K562 (cell line): ENCODE results near the gene RNH1. TPM values are rescaled to one million over a fixed set of nuclear protein-coding genes. Genes with fewer than 3 reads are reported as not detected.
A peak's percentile ranks its signal among the peaks of the same experiment; 100 is the strongest.

Source experiments
- BRF1 ChIP-seq: IDR thresholded peaks from 3 replicates; pipeline ENCODE4 v1.6.1; 2011; ENCODE audit warnings: borderline replicate concordance, mild to moderate bottlenecking; ENCODE audit not compliant: insufficient read length; ENCODE audit errors: extremely low read depth
- ETV5 ChIP-seq: sonication (generic); formaldehyde crosslinking; IDR thresholded peaks from 2 replicates; pipeline ENCODE4 v1.4.0; 2020; ENCODE audit warnings: low read depth, mild to moderate bottlenecking, missing genetic modification reagents
- HCFC1 ChIP-seq: IDR thresholded peaks from 2 replicates; pipeline ENCODE4 v1.6.1; 2012; ENCODE audit warnings: low read depth, low read length, improper control_type of control experiment
- OTX1 ChIP-seq: fragments of 450-650 bp; formaldehyde crosslinking; IDR thresholded peaks from 2 replicates; pipeline ENCODE4 v1.4.0; 2022; ENCODE audit warnings: mild to moderate bottlenecking
- PHB ChIP-seq: fragments of 250-450 bp; sonication (Bioruptor Pico); IDR thresholded peaks from 2 replicates; pipeline ENCODE4 v1.5.0; 2021
- POLR2G ChIP-seq: fragments of 200-400 bp; formaldehyde crosslinking; IDR thresholded peaks from 2 replicates; pipeline ENCODE4 v1.6.1; 2017; ENCODE audit warnings: low read depth, mild to moderate bottlenecking, antibody characterized with exemption, low read length, moderate library complexity
- POLR3A ChIP-seq: IDR thresholded peaks from 2 replicates; pipeline ENCODE4 v1.6.1; 2011; ENCODE audit warnings: borderline replicate concordance, mild to moderate bottlenecking, moderate library complexity; ENCODE audit not compliant: insufficient read length, insufficient read depth; ENCODE audit errors: extremely low read depth
- RERE ChIP-seq: sonication (generic); formaldehyde crosslinking; IDR thresholded peaks from 2 replicates; pipeline ENCODE4 v1.8.0; 2023; ENCODE audit warnings: missing genetic modification reagents, mild to moderate bottlenecking, borderline replicate concordance
- REST ChIP-seq, 2 experiments: fragments of 450-650 bp; formaldehyde crosslinking in 1 of 2; IDR thresholded peaks; 2 replicates each; pipeline versions ENCODE4 v1.4.0 to v1.6.1; 2014 to 2020; ENCODE audit warnings: mild to moderate bottlenecking in 2 of 2, borderline replicate concordance in 1 of 2, low read depth in 1 of 2
- TEAD2 ChIP-seq: fragments of 450-650 bp; IDR thresholded peaks from 2 replicates; pipeline ENCODE4 v1.6.1; 2016; ENCODE audit warnings: missing genetic modification characterization, control low read depth, missing compliant biosample characterization
- TOE1 ChIP-seq, 2 experiments: fragments of 450-650 bp in 1 of 2; sonication (generic) in 1 of 2; formaldehyde crosslinking in 1 of 2; IDR thresholded peaks; 2 replicates each; pipeline versions ENCODE4 v1.7.1 to v1.8.0; 2016 to 2022; ENCODE audit warnings: borderline replicate concordance in 2 of 2, mild to moderate bottlenecking in 2 of 2, antibody characterized with exemption in 1 of 2, inconsistent platforms in 1 of 2, low read depth in 1 of 2, missing genetic modification reagents in 1 of 2, moderate library complexity in 1 of 2
- ZNF239 ChIP-seq: fragments of 250-450 bp; sonication (Bioruptor Pico); IDR thresholded peaks from 2 replicates; pipeline ENCODE4 v1.4.0; 2020; ENCODE audit warnings: mild to moderate bottlenecking
- ZNF445 ChIP-seq: fragments of 250-450 bp; sonication (Bioruptor Pico); IDR thresholded peaks from 2 replicates; pipeline ENCODE4 v1.4.0; 2020; ENCODE audit warnings: low read depth, mild to moderate bottlenecking, moderate library complexity
- polyA plus RNA-seq, 8 experiments: library from polyadenylated mRNA; depleted of rRNA in 4 of 8; stranded (reverse) in 5 of 8; unstranded in 3 of 8; fragments of >200 nt; fragmentation: Nextera tagmentation in 2 of 8; fragmentation: Illumina TruSeq in 1 of 8; extraction: Ambion mirVana in 2 of 8; extraction: Trizol in 1 of 8; gene quantifications; 2 replicates each; pipeline versions ENCODE4 v1.2.1 to v1.2.3, GENCODE V29; 2011 to 2014; ENCODE audit warnings: inconsistent platforms in 1 of 8, missing spikeins in 1 of 8
- total RNA-seq, 7 experiments: library from RNA; depleted of rRNA in 6 of 7; stranded (reverse); fragments of >200 nt in 6 of 7; fragmentation: Illumina TruSeq in 2 of 7; extraction: Trizol in 2 of 7; gene quantifications; 2 replicates each; pipeline versions ENCODE4 v1.2.1 to v1.2.3, GENCODE V29; 2011 to 2021; ENCODE audit warnings: low replicate concordance in 1 of 7

The RNH1 gene
- total and polyA plus RNA-seq, 9 of the 15 experiments (the other 6 are each of a cell fraction or from before 2014, with no cell fraction given): 2.5 to 160 (median 44.3) TPM

- no peak for TF ChIP-seq REST (IDR thresholded peaks at IDR 0.05; ENCODE audit: borderline replicate concordance)
- peak; percentile 72; the same call in 1 of the 2 replicates for TF ChIP-seq REST (CRISPR knock-in tag; IDR thresholded peaks at IDR 0.05; ENCODE audit: low read depth)
- peak; percentile 15; the same call in 1 of the 2 replicates for TF ChIP-seq ZNF239 (CRISPR knock-in tag)
- no peak for TF ChIP-seq POLR3A
- TF ChIP-seq HCFC1: no peak
- peak; percentile 91; the same call in 1 of the 2 replicates for TF ChIP-seq OTX1
- no peak for TF ChIP-seq PHB (CRISPR knock-in tag)
- no peak for TF ChIP-seq TOE1 (IDR thresholded peaks at IDR 0.05; ENCODE audit: borderline replicate concordance)
- no peak for TF ChIP-seq TOE1 (CRISPR knock-in tag; IDR thresholded peaks at IDR 0.05; ENCODE audit: borderline replicate concordance, low read depth)
- no peak for TF ChIP-seq TEAD2
- no peak for TF ChIP-seq ETV5 (CRISPR knock-in tag)
- TF ChIP-seq RERE (CRISPR knock-in tag): no peak
- TF ChIP-seq BRF1: no peak
- TF ChIP-seq POLR2G: peak; percentile 79
- no peak for TF ChIP-seq ZNF445
Measured at GRCh38 chr11:506995-507726, at the start of gene RNH1 (continued).
